ENCODE data around the gene CELF2. TPM values are rescaled to one million over a fixed set of nuclear protein-coding genes. Genes with fewer than 3 reads are reported as not detected.
A peak's percentile ranks its signal among the peaks of the same experiment; 100 is the strongest.

The CELF2 gene
- total RNA-seq, 1 donor from 2014 or later = 193 TPM

DNA sequence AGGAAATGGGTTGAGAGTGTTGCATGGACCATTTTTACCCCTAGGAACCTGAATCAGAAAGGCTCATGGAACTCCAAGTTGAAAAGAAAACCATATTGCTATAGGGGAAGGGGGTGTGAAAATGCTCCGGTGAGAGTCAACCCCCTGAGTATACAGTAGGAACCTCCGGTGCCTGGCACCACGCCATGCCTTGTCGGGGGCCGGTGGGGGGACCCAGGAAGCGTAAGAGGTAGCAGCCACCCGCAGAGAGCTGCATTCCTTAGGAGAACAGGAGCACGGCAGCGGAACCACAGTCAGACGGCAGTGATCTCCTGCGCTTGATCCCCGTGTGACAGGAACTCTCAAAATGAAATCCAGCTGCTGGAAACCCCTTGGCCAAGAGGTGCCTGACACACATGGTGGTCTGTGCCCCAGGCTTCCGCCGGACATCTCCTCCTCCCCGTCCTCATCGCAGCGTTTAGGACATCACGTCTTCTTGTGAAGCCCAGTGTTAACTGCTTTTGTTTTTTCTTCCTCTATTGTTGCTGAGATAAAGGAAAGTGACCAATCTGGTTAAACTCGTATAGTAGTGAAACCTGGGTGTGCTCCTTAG is 186.8 kb downstream of the CELF2 start:
- DNase-seq = no peak

DNA sequence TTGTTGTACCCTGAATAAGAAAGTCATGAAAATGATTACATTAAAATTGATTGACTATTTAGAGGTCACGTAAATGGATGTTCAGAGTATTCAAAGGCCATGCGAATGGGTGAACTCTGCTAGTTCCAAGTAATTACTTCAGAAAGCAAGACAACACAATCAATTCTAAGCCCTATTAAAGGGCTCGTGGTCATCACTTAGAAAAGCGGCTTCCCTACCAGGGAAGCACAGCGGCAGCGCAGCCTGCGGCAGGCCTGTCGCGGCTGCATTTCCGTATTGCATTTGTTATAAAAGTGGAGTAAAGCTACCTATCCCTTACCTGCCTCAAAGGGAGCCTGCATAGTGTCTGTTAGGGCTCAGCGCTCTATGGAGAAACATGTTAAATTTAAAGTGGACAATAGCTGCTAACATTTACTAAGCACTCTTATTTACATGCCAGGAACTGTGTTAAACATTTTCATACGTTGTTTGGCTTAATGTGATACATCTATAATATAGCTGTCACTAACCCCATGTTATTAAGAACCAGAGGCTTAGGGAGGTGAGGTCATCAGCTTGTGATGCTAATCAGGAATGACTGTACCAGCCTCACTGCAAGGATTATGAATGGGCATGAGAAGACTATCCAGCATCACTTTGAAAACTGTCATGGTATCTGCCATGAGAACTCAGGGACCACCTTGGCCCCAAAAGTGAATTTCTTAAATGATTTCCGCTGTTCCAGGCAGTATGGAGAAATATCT is 187.5 kb downstream of the CELF2 start:
- no peak for DNase-seq

DNA sequence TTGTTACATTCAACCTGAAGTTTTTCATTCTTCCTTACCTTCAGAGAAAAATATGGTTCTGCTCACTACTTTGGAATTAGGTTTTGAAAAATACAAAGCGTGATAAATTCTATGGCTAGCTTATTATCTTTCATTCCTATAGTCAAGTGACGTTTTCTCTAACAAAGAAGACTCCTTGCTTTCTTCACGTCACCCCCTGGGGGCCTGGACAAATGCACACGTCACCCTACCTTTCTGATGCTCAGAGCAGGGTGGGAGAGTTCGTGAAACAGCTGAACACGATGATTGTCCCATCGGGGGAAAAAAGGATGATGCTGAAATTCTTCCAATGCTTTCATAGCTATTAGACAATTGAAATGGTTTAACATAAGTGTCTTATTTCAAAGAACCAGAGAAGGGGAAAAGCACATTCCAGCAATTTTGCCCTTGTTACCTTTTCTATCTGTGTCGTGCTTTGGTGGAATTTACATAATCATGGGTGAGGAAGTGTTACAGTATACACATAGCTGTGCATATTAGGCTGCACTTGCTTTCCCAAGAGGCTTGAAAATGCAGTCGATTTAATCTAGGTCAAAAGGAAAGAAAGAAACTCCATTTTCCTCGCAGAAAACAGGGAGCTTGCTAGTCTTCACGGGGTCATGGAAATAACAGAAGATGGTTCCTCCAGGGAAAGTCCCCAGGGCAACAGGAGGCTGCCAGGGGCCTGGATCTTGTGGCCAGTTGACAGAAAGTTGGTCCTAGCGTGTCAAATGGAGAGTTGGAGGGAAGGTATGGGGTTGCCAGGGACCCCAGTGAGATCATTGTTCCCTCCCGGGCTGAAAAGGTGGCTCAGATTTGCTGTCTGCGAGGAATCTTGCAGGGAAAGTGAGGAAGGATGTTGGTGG is 189.2 kb downstream of the CELF2 start:
- no peak for DNase-seq

DNA sequence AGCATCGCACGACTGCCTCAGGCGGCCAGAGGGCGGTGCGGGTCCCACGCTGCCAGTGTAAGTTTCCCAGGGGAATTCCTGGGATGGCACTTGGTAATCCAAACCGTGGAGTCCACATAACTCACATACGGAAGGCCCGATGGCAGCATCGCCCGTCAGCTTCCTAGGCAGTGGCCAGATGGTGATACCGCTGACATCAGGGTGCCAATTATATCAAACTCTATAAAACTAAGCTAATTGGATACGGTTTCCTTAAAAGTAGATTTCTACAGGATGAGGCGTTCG is 189.8 kb downstream of the CELF2 start:
- no peak for DNase-seq

DNA sequence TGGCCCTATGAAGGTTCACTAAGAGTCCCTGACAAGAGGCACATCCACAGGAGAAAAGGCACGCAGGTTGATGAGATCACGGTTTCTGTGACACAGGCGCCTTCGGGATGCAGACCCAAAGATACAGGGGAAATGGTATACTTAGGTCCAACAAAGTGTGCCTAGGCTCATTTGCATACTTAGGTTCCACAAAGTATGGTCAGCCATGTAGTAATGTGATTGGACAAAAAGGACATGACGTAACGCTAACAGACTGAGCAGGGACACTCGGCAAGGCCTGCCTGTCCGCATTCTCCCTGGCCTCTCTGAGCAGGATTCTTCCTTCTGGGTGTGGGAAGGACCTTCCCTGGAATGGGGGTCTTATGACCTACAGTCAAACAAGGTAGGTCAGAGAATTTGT is 190.6 kb downstream of the CELF2 start:
- DNase-seq = no peak

DNA sequence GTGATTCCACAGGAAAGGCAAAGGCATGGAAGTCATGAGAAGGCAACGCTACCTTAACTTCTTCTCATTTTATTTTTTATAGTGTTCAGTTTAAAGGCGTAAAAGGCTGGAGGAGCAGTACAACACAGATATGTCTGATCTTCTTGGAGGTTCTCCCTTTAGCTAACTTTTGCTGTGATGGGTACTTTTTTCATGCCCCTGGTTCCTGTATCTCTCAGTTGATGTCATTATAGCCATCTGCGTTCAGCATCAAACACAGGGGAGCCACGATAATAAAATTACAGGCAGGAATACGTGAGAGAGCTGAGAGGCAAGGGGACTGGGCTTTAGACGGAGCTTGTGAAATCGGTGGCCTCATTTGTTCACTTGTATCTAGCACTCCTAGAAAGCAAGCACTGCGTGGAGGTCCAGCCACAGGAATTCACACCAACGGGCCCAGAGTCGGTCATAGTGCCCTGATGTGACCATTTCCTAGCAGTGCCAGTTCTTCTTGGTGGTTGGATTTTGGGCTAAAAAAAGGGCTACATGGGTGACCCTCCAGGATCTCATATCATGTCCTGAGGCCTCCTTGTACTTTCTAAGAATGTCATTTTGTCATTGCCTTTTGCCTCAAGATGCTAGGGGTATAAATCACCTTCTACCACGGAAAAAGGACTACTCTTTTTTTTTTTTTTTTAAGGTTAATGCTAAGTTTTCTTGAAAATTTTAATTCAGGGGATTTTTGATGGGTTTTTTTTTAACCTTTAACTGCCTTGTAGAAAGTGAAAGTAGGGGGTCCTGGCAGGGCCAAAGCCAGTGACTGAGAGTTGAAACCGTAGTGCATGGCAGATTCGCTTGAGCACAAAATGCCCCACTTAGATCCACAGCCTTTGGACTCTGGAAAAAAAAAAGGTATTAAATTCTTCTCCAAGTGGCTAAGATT is 191.5 kb downstream of the CELF2 start:
- DNase-seq = no peak

DNA sequence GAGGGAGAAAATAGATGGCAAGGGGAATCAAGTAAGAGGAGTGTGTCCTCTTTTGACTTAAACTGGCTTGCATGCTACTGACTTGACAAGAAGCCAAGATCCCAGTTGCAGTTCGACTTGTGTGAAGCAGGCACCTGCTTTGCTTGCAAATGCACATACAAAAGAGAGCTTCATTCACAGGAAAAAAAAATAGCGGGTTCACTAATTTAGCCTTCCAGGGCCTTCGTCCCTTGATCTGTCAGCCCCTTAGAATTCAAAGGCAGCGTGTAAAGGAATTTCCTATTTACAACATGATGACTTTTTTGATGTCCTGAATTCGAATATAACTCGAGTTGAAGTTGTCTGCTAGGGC is 192.1 kb downstream of the CELF2 start:
- DNase-seq = no peak

DNA sequence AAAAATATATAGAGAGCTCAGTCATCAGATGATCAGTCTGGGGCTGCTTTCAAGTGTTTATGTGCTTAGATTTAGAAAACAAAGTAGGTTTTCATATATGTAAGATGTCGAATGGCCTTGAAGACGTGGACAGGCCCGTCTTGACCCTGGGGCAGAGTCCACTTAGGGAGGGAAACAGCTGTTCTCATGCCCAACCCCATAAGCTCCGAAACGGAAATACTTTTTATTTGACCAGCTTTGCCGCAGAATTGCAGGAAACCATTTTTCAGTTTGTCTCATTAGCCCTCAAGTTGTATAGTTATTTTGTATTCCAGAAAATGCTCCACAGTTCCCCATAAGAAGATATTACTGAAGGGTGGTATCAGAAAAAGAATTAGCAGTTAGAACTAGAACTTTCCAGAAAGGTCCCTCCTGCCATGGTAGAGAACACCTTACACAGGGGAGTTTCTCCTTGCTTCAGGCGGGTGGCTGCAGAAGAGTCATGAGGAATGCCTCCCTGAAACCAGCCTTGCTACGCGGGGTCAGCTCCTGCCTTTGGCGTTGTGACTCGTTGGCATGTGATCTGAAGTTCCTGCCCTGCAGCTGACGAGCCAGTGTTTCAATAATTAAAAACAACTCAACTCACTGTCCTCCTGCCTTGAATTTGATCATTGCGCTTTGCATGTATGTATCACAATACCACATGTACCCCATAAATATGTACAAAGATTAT is 192.7 kb downstream of the CELF2 start:
- no peak for DNase-seq

DNA sequence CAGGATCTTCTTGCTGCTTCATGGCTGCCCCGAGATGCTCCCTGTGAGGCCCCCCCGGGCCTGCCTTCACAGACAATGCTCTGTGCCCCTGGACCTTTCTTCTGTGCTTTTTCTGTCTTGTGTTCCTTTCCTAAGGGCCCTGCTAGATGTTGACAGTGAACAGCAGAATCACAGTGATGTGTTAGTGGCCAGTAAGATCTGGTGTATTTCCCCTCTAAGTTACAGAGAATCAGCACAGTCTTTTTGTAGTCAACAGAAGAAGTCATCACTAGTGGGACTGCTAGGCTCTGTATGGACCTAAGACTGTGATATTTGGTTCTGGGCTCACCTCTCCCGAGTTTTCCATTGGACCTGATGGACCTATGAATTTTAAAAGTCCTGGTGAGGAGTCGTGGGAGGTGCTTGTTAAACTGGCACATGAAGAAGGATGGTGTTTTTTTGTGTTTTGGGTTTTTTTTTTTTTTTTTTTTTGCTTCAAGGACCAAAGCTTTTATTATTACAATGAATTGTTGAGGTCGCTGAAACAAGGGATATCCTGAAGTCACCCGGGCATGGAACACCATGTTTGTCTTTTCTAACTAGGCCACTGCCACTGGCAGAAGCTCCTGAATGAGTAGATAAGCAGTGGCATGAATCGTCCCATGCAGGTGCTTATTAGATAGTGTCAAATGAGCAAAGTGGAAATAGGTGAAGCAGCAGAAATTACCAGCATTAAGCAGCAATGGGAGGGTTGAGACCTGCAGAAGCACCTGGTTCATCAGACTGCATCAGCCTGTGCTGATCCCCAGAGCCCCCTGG is 194.8 kb downstream of the CELF2 start:
- DNase-seq = no peak

DNA sequence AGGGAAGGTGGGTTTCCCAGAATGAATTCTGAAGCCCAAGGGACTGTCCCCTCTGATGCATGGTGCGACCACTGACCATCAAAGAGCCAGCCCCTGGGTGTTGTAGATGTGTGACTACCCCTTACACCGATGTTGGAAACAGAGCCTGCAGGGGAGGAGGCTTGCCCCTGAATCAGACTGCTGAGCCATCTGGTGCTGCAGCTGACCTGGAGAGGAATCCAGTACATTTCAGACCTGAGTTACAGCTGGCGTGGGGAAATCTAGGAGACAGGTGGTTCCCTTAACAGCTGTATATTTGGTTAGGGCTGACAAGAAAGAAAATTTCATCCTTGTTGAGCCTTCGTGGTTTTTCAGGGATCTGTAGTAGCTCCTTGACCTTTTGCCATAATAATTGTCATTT is 195.5 kb downstream of the CELF2 start:
- DNase-seq = no peak

DNA sequence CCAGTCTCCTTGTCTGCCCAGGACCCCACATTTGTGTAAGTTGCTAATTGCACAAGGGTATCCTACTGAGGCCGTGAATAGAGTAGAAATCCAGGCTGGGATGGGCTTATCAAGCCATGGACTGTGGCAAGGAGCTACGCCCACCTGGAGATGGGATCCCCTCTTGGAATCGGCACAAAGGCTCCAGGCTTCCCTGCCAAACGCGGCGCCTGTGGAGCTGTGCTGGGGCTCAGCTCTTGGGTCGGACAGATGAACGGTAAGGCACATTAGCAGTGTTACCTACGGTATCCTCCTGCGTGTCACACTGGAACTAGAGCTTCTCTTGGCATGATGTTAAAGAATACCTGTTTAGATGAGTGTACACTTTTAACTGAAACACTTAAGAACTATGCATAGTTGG is 196.7 kb downstream of the CELF2 start:
- no peak for DNase-seq

DNA sequence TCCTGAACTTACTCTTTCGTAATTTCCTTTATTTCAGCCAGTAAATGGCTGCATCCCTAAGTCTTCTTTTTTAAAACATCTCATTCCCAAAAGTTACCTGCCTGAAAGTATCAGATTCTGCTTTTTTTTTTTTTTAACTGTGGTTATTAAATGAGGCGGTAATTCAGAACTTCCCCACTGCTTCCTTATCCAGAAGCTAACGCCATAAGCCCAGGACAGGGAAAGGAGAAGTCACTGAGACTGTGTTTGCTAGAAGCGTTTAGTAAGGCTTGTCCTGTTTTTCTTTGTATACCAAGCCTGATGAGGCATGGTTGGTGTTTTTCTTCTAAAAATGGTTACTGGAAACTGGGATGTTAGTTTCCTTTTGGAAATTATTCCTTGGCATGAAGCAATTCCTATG is 197.8 kb downstream of the CELF2 start:
- no peak for DNase-seq

DNA sequence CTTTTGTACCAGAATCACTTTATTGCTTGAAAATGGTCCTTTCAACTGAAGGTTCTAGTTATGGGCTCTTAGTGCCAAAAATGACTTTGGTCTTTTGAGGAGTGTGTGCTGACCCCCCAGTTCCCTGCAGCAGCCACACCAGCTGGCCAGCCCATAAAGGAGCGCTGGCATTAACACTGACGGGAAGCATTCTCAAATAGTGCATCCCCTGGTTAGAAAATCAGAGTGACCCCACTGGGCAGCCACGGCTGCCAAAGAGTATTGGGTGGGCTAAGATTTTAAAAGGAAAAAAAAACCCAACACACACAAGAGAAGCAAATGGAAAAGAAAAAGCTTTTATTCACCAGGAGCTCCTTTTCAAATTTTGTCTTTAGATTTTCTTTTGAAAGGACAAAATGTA is 199.8 kb downstream of the CELF2 start:
- no peak for DNase-seq

DNA sequence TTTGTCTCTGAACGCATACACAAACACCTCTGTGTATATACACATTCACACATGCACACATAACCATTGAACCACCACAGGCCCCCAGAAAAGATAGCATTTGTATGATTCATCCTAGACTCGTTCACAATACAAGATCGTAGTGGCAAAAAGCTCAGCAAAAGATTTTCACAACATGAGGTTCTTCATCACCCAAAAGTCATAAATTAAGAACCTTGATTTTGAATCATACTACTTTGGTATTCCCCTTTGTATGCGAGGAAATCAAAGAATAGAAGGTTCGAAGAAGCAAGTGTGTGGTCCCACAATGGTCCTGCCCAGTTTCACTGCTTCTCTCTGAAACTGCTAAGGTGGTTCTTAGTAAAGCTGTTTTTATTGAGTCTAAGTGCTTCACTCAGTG is 200.7 kb downstream of the CELF2 start:
- no peak for DNase-seq

DNA sequence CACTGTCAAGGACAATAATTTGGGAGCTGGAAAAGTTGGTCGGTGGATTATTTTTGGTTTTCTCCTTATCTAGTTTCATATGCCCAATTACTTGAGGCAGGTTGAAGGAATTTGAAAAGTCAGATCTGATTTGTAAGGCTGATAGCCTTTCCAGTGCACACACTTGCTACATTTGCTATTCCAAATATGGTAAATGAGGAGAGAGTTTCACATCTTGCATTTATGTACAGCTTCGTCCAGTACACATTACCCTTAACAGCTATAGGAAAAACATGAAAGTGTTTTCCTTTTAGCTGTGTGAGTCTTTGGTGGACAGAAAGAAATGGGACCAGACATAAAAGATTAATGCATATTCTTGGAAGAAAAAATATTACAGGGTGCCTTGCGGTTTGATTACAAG is 201.8 kb downstream of the CELF2 start:
- DNase-seq = no peak

DNA sequence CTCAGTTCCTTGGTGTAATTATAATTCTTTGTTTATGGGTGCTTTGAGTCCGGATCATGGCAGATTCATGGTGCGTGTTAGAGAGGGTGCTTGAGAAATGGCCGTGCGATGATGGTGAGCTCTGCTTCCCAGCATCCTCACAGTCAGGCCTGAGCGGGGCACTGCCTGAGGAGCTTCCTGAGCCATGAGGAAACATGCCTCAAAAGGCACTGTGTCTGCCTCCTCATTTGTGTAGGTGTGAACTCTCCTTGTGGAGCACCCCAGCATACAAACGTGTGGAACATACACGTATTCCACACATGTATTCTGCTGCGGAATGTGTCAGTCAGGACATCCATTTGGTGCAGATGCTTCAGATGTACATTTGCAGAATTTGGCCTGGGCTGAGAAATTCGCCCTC is 205.4 kb downstream of the CELF2 start:
- no peak for DNase-seq

DNA sequence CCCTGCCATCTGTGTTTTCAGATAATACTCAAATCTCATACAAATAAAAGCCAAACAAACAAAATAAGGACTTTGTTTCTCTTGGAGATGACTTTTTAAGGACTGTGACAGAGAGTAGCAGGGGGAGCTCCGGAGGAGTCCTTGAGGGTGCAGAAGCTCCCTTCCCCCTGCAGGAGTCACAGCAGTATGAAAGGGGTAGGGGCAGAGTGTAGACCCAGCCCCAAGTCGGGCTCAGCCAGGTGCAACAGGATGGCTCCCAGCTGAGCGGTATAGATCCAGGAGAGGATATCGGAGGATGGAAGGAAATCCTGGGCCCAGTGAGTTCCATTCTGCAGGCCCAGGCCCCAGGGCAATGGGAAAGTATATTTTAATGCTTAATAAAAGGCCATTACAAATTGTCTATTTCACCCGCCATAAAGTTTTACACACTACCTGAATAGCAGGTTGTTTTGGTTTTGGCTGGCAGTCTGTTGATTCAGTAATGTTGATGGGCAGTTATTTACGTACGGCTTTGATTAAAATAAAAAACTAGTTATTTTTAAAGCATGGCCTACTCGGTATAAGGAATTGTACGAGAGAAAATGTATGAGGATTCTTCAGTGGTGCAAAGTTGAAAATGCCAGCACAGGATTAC is 206.0 kb downstream of the CELF2 start:
- DNase-seq = no peak

DNA sequence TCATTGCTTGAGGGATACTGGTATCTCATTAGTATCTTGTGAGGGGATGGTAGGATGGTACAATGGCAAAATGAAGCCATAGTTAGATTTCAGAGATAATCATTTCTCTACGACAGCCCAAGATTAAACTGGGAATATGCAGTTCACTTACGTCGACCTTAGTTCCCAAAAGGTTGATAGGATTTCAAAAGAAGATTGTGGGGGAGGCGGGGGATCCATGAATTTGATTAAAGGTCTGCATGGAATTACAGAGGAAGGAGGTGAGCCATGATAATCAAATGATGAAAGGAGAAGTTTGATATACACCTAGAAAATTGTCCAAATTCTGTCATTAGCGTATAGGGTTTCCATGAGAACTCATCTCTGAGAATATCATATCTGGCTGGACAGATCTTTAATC is 206.6 kb downstream of the CELF2 start:
- no peak for DNase-seq

DNA sequence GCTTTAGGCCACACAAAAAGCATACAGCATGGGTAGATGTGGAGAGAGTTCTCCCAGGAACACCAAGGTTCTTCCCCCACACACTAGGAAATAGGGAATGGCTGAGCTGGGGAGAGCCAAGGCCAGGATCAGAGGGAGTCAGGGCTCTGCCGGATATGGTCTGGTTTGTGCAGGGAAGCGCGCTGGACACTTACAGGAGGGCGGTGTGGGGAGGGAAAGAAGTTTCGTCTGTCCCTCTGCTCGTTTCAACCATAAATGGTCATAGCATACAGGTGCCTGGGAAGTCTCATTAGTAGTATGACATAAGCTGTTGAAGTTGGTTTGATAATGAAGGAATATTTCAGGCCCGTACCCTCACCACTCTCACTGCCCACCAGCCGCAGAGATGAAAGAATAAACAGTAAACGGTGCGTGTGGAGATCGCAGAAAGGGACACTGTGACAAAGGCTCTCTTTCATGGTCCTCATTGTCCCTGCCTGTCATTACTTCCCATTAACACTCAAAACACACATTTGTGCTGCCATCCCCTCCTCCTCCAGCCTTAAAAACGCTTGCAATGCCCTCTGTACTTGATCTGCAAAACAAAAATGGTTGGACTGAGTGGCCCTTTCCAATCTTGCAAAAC is 207.2 kb downstream of the CELF2 start:
- no peak for DNase-seq

DNA sequence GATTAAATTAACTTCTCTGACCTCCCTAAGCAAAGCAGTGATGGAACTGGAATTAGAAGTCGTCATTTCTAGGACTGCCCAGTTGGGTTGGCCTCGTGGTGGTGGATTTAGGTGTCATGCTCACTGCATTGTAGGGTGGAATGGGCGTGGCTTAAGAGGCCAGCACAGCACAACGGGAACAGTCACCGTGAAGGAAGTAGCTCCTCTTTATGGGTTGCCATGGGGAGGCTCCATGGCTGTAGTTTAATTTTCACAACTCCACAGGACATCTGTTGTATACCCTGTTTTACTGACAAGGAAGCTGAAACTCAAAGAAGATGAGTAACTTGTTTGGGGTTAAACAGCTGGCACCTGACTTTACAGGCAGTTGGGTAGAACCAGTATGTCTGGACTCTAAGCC is 208.3 kb downstream of the CELF2 start:
- DNase-seq = peak; percentile 28

Measured in occipital lobe (tissue), 2 donors.